CD14-positive monocyte (primary cell): ENCODE measurements around the gene ZBTB17. TPM values are rescaled to one million over a fixed set of nuclear protein-coding genes. Genes with fewer than 3 reads are reported as not detected.

Source experiments
- DNase-seq, 3 donors: peaks; one replicate each; pipeline ENCODE4 v3.0.0-alpha.2; 2011 to 2022
- H2AFZ ChIP-seq: 2 replicates; pipeline ENCODE4 v1.6.0; 2012; ENCODE audit warnings: mild to moderate bottlenecking, low read depth, low read length, inconsistent platforms; ENCODE audit not compliant: insufficient read depth, poor library complexity, severe bottlenecking
- H3K27ac ChIP-seq, 2 donors: 1 replicate in 1 of 2; 2 replicates in 1 of 2; pipeline ENCODE4 v1.5.1; 2012 to 2013; ENCODE audit warnings: low read length in 2 of 2, control low read depth in 1 of 2, inconsistent platforms in 1 of 2, low read depth in 1 of 2, mild to moderate bottlenecking in 1 of 2
- H3K27me3 ChIP-seq, 2 donors: one replicate each; pipeline versions ENCODE4 v1.6.0 to v1.6.1; 2011 to 2013; ENCODE audit warnings: low read length in 2 of 2; ENCODE audit not compliant: control insufficient read depth in 2 of 2, insufficient read depth in 2 of 2
- H3K36me3 ChIP-seq, 2 donors: replicated peaks in 1 of 2; 1 replicate in 1 of 2; 2 replicates in 1 of 2; pipeline versions ENCODE4 v1.5.1 to v1.6.1; 2012 to 2013; ENCODE audit warnings: low read length in 2 of 2, control low read depth in 1 of 2, inconsistent platforms in 1 of 2, mild to moderate bottlenecking in 1 of 2; ENCODE audit not compliant: insufficient read depth in 2 of 2, control insufficient read depth in 1 of 2
- H3K4me1 ChIP-seq, 2 donors: 1 replicate in 1 of 2; 2 replicates in 1 of 2; pipeline versions ENCODE4 v1.5.1 to v1.6.1; 2012 to 2013; ENCODE audit warnings: low read length in 2 of 2, control low read depth in 1 of 2, inconsistent platforms in 1 of 2, mild to moderate bottlenecking in 1 of 2, moderate library complexity in 1 of 2; ENCODE audit not compliant: insufficient read depth in 2 of 2, control insufficient read depth in 1 of 2
- H3K4me2 ChIP-seq: replicated peaks from 2 replicates; pipeline ENCODE3; 2012; ENCODE audit warnings: low read length, moderate library complexity, mild to moderate bottlenecking; ENCODE audit not compliant: poor library complexity, severe bottlenecking; ENCODE audit errors: extremely low read depth
- H3K4me3 ChIP-seq, 3 experiments: fragments of 200-600 bp in 1 of 3; sonication (generic) in 1 of 3; replicated peaks in 1 of 3; 1 replicate in 2 of 3; 2 replicates in 1 of 3; pipeline ENCODE4 v1.5.1; 2011 to 2013; ENCODE audit warnings: low read length in 3 of 3, mild to moderate bottlenecking in 3 of 3, control low read depth in 2 of 3, low read depth in 2 of 3, inconsistent platforms in 1 of 3, moderate library complexity in 1 of 3
- H3K79me2 ChIP-seq: 2 replicates; pipeline ENCODE4 v1.6.0; 2012; ENCODE audit warnings: mild to moderate bottlenecking, control low read depth, inconsistent platforms, low read length, moderate library complexity; ENCODE audit not compliant: insufficient read depth
- H3K9ac ChIP-seq: 2 replicates; pipeline ENCODE4 v1.6.0; 2017; ENCODE audit warnings: low read length, mild to moderate bottlenecking; ENCODE audit not compliant: insufficient read depth, poor library complexity, severe bottlenecking
- H3K9me3 ChIP-seq, 2 donors: replicated peaks in 1 of 2; 1 replicate in 1 of 2; 2 replicates in 1 of 2; pipeline versions ENCODE4 v1.5.1 to v1.6.1; 2012 to 2013; ENCODE audit warnings: low read length in 2 of 2, control low read depth in 1 of 2; ENCODE audit not compliant: control insufficient read depth in 1 of 2, insufficient read depth in 1 of 2
- H4K20me1 ChIP-seq: 2 replicates; pipeline ENCODE4 v1.6.0; 2012; ENCODE audit warnings: mild to moderate bottlenecking, low read length, control low read depth, moderate library complexity; ENCODE audit not compliant: insufficient read depth
- H3K27ac Mint-ChIP-seq, 7 donors: one replicate each; pipeline ENCODE4 v1.8.0; 2020; ENCODE audit warnings: mild to moderate bottlenecking in 7 of 7, mixed read lengths in 7 of 7, moderate library complexity in 6 of 7, inconsistent platforms in 2 of 7
- H3K27me3 Mint-ChIP-seq, 3 donors: one replicate each; pipeline ENCODE4 v1.8.0; 2021 to 2022; ENCODE audit warnings: low read depth in 3 of 3, mild to moderate bottlenecking in 3 of 3, mixed read lengths in 3 of 3, moderate library complexity in 3 of 3, inconsistent platforms in 1 of 3
- H3K36me3 Mint-ChIP-seq, 2 donors: one replicate each; pipeline ENCODE4 v1.8.0; 2020; ENCODE audit warnings: mixed read lengths in 2 of 2, inconsistent platforms in 1 of 2, mild to moderate bottlenecking in 1 of 2
- H3K4me1 Mint-ChIP-seq: one replicate; pipeline ENCODE4 v1.8.0; 2020; ENCODE audit warnings: mild to moderate bottlenecking, mixed read lengths
- H3K4me3 Mint-ChIP-seq, 2 donors: one replicate each; pipeline ENCODE4 v1.8.0; 2020; ENCODE audit warnings: mild to moderate bottlenecking in 2 of 2, mixed read lengths in 2 of 2, moderate library complexity in 1 of 2
- H3K9me3 Mint-ChIP-seq, 7 donors: one replicate each; pipeline ENCODE4 v1.8.0; 2020 to 2022; ENCODE audit warnings: mixed read lengths in 7 of 7, mild to moderate bottlenecking in 6 of 7, moderate library complexity in 6 of 7, inconsistent platforms in 2 of 7
- CTCF ChIP-seq: fragments of 200-600 bp; IDR thresholded peaks from one replicate; pipeline ENCODE4 v1.8.0; 2022; ENCODE audit warnings: antibody characterized with exemption, mild to moderate bottlenecking
- WGBS: methylation state at CpG from one replicate; pipeline ENCODE4 v1.1.5; 2013; ENCODE audit warnings: missing lambda C conversion rate; ENCODE audit not compliant: insufficient coverage; 5-methylcytosine and 5-hydroxymethylcytosine counted together
- intact Hi-C, 2 donors: fragments of 100-400 bp; cut with micrococcal nuclease; formaldehyde crosslinking; loops; one replicate each; pipeline versions ENCODE4 v1.15.0 to v1.15.1; 2023
- polyA plus RNA-seq, 3 donors: library from polyadenylated mRNA; depleted of rRNA in 1 of 3; unstranded in 2 of 3; stranded (reverse) in 1 of 3; fragments of 300-500 nt in 2 of 3; fragments of >200 nt in 1 of 3; fragmentation: Illumina TruSeq in 2 of 3; gene quantifications; 1 replicate in 2 of 3; 2 replicates in 1 of 3; pipeline ENCODE4 v1.2.3, GENCODE V29; 2012 to 2021

ZBTB17 gene
- polyA plus RNA-seq, 3 donors: 2.8 to 93.3 (median 7.6) TPM

GRCh38 chr1:15988856-15989736 lies 13.2 kb upstream of the ZBTB17 start:
- H3K9ac ChIP-seq: no peak overlapping the region
- Mint-ChIP-seq H3K4me1 (peaks cover 10% of the 10 kb centered on the region), H3K9me3 (peaks cover 0 to 2% (median 0%) of the 10 kb centered on the region in 7 donors), H3K27ac (peak overlapping the region in 1 of 7 donors; percentile 63), H3K4me3 (no peak overlapping the region), H3K36me3 (no peaks in the 10 kb centered on the region), H3K27me3 (peaks cover 0 to 4% (median 2%) of the 10 kb centered on the region in 3 donors)
- no peaks in the 10 kb centered on the region for H4K20me1 ChIP-seq
- no peak for DNase-seq
- H3K36me3 ChIP-seq: no peaks in the 10 kb centered on the region
- peaks cover 7 to 8% of the 10 kb centered on the region in 2 donors for H3K4me1 ChIP-seq
- H3K27me3 ChIP-seq: no peaks in the 10 kb centered on the region
- no peak overlapping the region for H3K4me3 ChIP-seq
- 79% methylated on average over 5 of the region's 13 CpGs for WGBS
- no peak for TF ChIP-seq CTCF
- H3K9me3 ChIP-seq: no peaks in the 10 kb centered on the region
- no peak overlapping the region for H3K27ac ChIP-seq
- no peak overlapping the region for H3K4me2 ChIP-seq
- H3K79me2 ChIP-seq: no peaks in the 10 kb centered on the region
- no peak overlapping the region for H2AFZ ChIP-seq
- intact Hi-C loops: no loop called here

GRCh38 chr1:15985611-15986297 lies 9.9 kb upstream of the ZBTB17 start:
- no peak overlapping the region for H3K27ac Mint-ChIP-seq
- Histone ChIP-seq H3K4me3 (no peak overlapping the region), H3K9me3 (no peaks in the 10 kb centered on the region), H3K36me3 (no peaks in the 10 kb centered on the region), H3K27me3 (no peaks in the 10 kb centered on the region), H3K4me2 (no peak overlapping the region), H3K27ac (no peak overlapping the region), H2AFZ (no peak overlapping the region), H4K20me1 (no peaks in the 10 kb centered on the region), H3K4me1 (peaks cover 7 to 8% of the 10 kb centered on the region in 2 donors), H3K79me2 (no peaks in the 10 kb centered on the region), H3K9ac (no peak overlapping the region)
- peaks cover 0 to 4% (median 2%) of the 10 kb centered on the region in 3 donors for H3K27me3 Mint-ChIP-seq
- intact Hi-C loops: no loop called here
- WGBS: 51% methylated on average over 4 of the region's 5 CpGs
- no peak overlapping the region for H3K4me3 Mint-ChIP-seq
- no peaks in the 10 kb centered on the region for H3K36me3 Mint-ChIP-seq
- peak; percentile 10 to 74 (median 11) for DNase-seq
- H3K4me1 Mint-ChIP-seq: peaks cover 13% of the 10 kb centered on the region
- no peak for TF ChIP-seq CTCF
- H3K9me3 Mint-ChIP-seq: peaks cover 0 to 8% (median 2%) of the 10 kb centered on the region in 7 donors
